ENCODE results near the gene MDGA2. TPM values are rescaled to one million over a fixed set of nuclear protein-coding genes. Genes with fewer than 3 reads are reported as not detected.

MDGA2 gene
- polyA plus RNA-seq, 1 of the 3 experiments (the other 2 are of a cell fraction) = not detected

GRCh38 chr14:47148686-47149085 is 526.7 kb downstream of the MDGA2 start:
- H3K9me2 ChIP-seq = no peaks in the 10 kb centered on the region
- no peak overlapping the region for H3K4me2 ChIP-seq
- no peaks in the 10 kb centered on the region for H4K20me1 ChIP-seq (ENCODE audit: insufficient read depth)
- H2AFZ ChIP-seq (ENCODE audit: low read depth) = no peak overlapping the region
- TF ChIP-seq FOXJ3 (CRISPR knock-in tag; IDR thresholded peaks at IDR 0.05) (no peak), POLR2AphosphoS5 (IDR thresholded peaks at IDR 0.05; ENCODE audit: low read depth, low read length) (no peak), NFIC (IDR thresholded peaks at IDR 0.05; ENCODE audit: borderline replicate concordance) (no peak), CHD2 (IDR thresholded peaks at IDR 0.05; ENCODE audit: low read length, partially characterized antibody) (no peak), MAX (IDR thresholded peaks at IDR 0.05; ENCODE audit: low read depth) (no peak), ELF1 (IDR thresholded peaks at IDR 0.05) (no peak), FOXM1 (IDR thresholded peaks at IDR 0.05; ENCODE audit: low read depth) (no peak), RXRA (IDR thresholded peaks at IDR 0.05; ENCODE audit: borderline replicate concordance, low read depth) (no peak), SIN3A (IDR thresholded peaks at IDR 0.05; ENCODE audit: borderline replicate concordance, low read depth, low read length) (no peak)
- no peak overlapping the region for H3K4me3 ChIP-seq (ENCODE audit: low read depth in 2 of 2, low read length in 1 of 2)
- no peaks in the 10 kb centered on the region for H3F3A ChIP-seq (replicated peaks; ENCODE audit: insufficient read depth)
- H3K79me2 ChIP-seq (ENCODE audit: insufficient read depth) = no peaks in the 10 kb centered on the region
- H3K9me3 ChIP-seq = no peaks in the 10 kb centered on the region
- no peak for DNase-seq
- no peaks in the 10 kb centered on the region for H3K36me3 ChIP-seq (replicated peaks in 1 of 2; ENCODE audit: control insufficient read depth in 1 of 2, insufficient read depth in 2 of 2, low read length in 1 of 2)
- no peaks in the 10 kb centered on the region for H3K27me3 ChIP-seq (ENCODE audit: insufficient read depth)
- POLR2A ChIA-PET = no interaction called here
- CTCF ChIA-PET = no interaction called here
- no peak overlapping the region for H3K9ac ChIP-seq
- no peak overlapping the region for H3K27ac ChIP-seq (ENCODE audit: low read depth in 2 of 2, low read length in 1 of 2)
- 0% methylated on average over 3 of the region's 3 CpGs for WGBS (ENCODE audit: low lambda C conversion rate)
- no peaks in the 10 kb centered on the region for H3K4me1 ChIP-seq (ENCODE audit: control insufficient read depth in 1 of 2, insufficient read depth in 2 of 2, low read depth in 1 of 2, low read length in 1 of 2)

DNA sequence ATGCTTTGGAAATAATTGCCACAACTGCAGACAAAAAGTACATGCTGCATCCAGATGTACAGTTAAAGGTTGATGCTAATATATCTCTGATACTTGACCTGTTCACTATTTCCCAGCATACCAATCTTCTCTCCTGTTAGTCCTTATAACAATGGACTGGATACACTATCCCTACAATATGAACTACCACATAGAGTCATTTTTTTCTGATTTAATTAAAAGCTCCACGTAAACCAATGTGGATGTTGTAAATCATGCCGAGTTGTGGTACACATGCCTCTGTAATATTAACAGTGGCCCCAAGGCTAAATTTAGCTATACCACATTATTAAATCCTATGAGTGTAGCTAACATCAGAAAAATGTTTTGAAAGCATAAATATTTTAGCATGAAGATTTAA is 554.8 kb downstream of the MDGA2 start:
- Histone ChIP-seq H3K36me3 (replicated peaks in 1 of 2; ENCODE audit: control insufficient read depth in 1 of 2, insufficient read depth in 2 of 2, low read length in 1 of 2) (no peaks in the 10 kb centered on the region), H3K4me1 (ENCODE audit: control insufficient read depth in 1 of 2, insufficient read depth in 2 of 2, low read depth in 1 of 2, low read length in 1 of 2) (no peaks in the 10 kb centered on the region), H3K79me2 (ENCODE audit: insufficient read depth) (no peaks in the 10 kb centered on the region), H4K20me1 (ENCODE audit: insufficient read depth) (no peaks in the 10 kb centered on the region), H2AFZ (ENCODE audit: low read depth) (no peak overlapping the region), H3K27me3 (ENCODE audit: insufficient read depth) (no peaks in the 10 kb centered on the region), H3K9ac (no peak overlapping the region), H3K9me3 (no peaks in the 10 kb centered on the region), H3F3A (replicated peaks; ENCODE audit: insufficient read depth) (no peaks in the 10 kb centered on the region), H3K9me2 (no peaks in the 10 kb centered on the region), H3K4me2 (no peak overlapping the region), H3K27ac (ENCODE audit: low read depth in 2 of 2, low read length in 1 of 2) (no peak overlapping the region), H3K4me3 (ENCODE audit: low read depth in 2 of 2, low read length in 1 of 2) (no peak overlapping the region)
- POLR2A ChIA-PET = no interaction called here
- 6% methylated on average over 2 of the region's 2 CpGs for WGBS (ENCODE audit: low lambda C conversion rate)
- no peak for DNase-seq
- no peak for TF ChIP-seq RAD21 (IDR thresholded peaks at IDR 0.05; ENCODE audit: low read length)
- no peak for TF ChIP-seq FOSL2 (IDR thresholded peaks at IDR 0.05; ENCODE audit: borderline replicate concordance, low read depth)
- TF ChIP-seq, protein P1, sequence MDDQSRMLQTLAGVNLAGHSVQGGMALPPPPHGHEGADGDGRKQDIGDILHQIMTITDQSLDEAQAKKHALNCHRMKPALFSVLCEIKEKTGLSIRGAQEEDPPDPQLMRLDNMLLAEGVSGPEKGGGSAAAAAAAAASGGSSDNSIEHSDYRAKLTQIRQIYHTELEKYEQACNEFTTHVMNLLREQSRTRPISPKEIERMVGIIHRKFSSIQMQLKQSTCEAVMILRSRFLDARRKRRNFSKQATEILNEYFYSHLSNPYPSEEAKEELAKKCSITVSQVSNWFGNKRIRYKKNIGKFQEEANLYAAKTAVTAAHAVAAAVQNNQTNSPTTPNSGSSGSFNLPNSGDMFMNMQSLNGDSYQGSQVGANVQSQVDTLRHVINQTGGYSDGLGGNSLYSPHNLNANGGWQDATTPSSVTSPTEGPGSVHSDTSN (IDR thresholded peaks at IDR 0.05) = no peak
- TF ChIP-seq ELF1 (IDR thresholded peaks at IDR 0.05) = no peak
- no peak for TF ChIP-seq SMC3 (IDR thresholded peaks at IDR 0.05; ENCODE audit: low read depth, low read length)
- no peak for TF ChIP-seq FOXJ3 (CRISPR knock-in tag; IDR thresholded peaks at IDR 0.05)
- TF ChIP-seq TCF12 (IDR thresholded peaks at IDR 0.05) = no peak
- TF ChIP-seq NRF1 (IDR thresholded peaks at IDR 0.05; ENCODE audit: low read depth, low read length) = no peak
- TF ChIP-seq GATA2 (CRISPR knock-in tag; IDR thresholded peaks at IDR 0.05) = no peak
- no peak for TF ChIP-seq FOXM1 (IDR thresholded peaks at IDR 0.05; ENCODE audit: low read depth)
- TF ChIP-seq MXI1 (IDR thresholded peaks at IDR 0.05; ENCODE audit: low read depth, low read length) = no peak
- TF ChIP-seq CHD2 (IDR thresholded peaks at IDR 0.05; ENCODE audit: low read length, partially characterized antibody) = no peak
- CTCF ChIA-PET = no interaction called here

Data from SK-N-SH (cell line).